Measurements from ENCODE around the gene PLSCR2. TPM values are rescaled to one million over a fixed set of nuclear protein-coding genes. Genes with fewer than 3 reads are reported as not detected.
"Not testable (repeated sequence)": the region's sequence is repeated elsewhere in the genome, so short reads cannot be mapped to it uniquely, and the experiment has no call there.

Gene PLSCR2
- total RNA-seq, 1 donor from 2014 or later, result 0.11 TPM

DNA sequence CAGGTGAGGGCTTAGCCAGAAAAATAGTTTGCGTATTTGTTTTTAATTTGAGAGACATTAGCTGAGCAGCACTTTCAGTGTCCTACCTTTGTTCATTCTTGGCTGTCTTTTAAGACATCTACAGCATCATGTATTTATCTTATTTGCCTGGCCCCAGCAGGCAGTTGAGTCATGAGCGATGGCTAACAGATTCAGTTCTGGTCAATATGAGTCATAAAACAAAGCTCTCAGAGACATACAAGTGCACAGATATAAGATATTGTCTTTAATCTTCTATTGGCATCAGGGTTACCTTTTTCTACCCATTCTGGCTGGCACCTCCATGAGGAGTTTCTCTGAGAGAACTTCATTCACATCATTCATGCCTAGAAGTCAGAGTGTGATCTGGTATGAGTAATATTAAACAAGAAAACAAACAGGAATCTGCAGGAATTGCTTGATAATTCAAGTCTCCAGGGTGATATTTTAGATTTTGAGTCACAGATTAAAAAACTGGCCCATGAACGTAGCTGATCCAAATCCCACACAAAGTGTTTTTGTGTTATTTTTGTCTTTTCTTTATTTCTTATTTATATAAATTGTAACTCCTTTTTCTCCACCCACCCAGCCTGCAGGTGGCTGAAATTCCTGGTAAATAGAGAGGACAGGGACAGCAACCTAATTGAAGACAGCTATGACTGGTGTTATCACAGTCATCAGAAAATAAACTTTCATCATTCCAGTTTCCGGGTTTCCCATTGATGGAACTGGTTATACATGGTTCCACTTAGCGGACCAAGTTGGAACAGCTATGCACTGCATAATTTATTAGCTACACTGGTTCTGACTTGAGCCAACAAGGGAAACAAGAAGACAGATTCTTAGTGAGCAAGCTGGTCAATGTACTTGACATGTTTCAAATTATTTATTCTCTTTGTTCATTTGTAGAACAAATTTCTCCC, 47.3 kb downstream of the PLSCR2 start:
- intact Hi-C loops (cut with micrococcal nuclease), result no loop called here

DNA sequence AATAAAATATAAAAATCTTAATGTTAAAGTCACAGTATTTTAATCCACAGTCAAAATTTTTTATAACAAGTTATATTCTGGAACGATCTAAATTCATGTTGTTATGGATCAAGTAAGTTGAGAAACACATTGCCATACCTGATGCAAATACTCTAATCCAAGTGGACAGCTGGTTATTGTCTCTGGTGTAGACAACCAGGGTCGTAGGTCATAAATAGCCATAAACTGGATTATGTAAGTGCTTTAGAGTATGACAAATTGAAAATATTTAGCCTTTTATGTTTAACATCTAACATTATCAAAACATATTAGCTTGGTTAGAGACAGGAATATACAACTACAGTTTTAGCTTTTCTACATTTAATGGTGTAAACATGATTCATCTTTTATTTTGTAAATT, 53.0 kb downstream of the PLSCR2 start:
- intact Hi-C loops (cut with micrococcal nuclease), result no loop called here

DNA sequence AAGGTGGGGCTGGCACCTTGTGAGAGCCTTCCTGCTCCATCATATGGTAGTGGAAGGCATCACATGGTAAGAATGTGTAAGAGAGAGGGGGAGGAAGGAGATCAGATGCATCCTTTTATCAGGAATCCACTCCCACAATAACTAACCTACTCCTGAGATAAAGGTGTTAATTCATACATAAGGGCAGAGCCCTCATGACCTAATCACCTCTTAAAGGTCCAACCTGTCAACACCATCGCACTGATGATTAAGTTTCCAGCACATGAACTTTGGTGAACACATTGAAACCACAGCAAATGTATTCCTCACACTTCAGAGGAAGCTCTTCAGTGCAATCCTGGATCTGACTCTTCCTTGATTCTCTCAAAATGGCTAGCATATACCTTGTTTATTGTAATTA, 55.4 kb downstream of the PLSCR2 start:
- intact Hi-C loops (cut with micrococcal nuclease), result no loop called here

DNA sequence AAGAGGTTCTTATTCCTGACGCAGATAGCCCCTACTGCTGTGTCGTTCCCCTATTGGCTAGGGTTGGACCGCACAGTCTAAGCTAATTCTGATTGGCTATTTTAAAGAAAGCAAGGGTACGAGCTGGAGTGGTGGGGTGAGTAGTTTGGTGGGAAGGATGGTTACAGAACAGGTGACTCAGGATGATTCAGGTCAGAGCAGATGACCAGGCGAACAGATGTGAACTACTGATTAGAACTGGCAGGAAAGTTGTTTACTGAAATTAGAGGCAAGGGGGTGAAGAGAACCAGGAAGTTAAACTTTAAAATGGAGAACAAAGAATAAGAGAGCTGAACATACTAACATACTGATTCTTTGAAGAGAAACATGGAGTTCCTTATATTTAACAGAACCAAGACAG, 56.6 kb downstream of the PLSCR2 start:
- intact Hi-C loops (cut with micrococcal nuclease), result not testable (repeated sequence)

DNA sequence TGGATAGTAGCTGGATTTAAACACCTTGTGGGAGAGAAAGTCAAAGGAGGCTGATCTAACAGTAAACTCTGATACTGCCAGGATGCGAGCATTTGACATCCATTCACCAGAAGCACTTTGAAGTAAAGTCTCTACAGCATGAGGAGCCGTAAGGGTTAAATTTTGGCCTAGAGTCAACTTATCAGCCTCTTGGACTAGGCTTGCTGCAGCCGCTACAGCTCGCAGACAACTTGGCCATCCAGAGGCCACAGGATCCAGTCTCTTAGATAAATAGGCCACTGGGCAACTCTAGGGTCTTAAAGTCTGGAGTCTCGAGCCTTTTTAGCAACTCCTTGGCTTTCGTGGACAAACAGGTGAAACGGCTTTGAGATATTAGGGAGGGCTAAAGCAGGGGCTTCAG, 61.4 kb downstream of the PLSCR2 start:
- intact Hi-C loops (cut with micrococcal nuclease), result no loop called here

DNA sequence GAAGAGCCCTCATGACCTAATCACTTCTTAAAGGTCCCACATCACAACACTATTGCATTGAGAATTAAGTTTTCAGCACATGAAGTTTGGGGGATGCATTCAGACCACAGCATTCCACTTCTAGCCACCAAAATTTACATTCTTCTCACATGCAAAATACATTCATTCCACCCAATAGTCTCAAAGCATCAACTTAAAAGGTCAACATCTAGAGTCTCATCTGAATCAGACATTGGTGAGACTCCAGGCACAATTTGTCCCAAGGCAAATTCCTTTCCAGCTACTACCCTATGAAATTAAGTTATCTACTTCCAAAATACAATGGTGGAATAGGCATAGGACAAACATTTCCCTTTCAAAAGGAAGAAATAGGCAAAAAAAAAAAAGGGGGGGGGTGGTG, 64.9 kb downstream of the PLSCR2 start:
- intact Hi-C loops (cut with micrococcal nuclease), result no loop called here

DNA sequence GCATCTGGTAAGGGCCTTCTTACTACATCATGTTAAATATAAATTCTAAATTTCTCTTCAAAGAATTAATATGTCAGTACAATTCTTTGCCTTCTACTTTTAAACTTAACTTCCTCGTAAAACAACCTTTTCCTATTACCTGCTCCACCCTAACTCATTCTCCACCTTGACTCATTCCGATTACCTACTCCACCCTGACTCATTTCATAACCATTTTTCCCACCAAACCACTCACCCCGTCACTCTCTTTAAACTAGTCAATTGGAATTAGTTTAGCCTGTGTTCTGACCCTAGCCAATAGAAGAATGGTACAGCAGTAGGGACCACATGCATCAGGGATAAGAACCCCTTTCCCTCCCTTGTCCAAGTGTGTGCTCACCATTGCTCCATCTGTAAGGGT, 65.6 kb downstream of the PLSCR2 start:
- intact Hi-C loops (cut with micrococcal nuclease), result no loop called here

DNA sequence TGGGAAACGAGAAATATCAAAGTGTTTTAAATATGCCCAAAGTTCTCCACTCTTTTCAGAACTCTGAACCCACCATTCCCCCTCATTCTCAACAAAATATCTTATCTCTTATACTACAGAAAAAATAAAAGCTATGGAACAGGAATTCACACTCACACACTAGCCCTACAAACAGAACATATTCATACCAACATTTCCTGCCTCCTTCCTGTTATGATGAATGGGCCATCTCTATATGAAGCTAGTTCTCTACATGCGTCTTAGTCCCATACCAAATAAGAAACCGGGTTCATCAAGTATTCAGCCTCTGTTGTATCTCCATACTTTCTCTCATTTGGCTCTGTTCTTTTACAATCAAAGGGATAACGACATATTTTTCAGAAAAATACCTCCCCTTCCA, 72.6 kb downstream of the PLSCR2 start:
- intact Hi-C loops (cut with micrococcal nuclease), result no loop called here

DNA sequence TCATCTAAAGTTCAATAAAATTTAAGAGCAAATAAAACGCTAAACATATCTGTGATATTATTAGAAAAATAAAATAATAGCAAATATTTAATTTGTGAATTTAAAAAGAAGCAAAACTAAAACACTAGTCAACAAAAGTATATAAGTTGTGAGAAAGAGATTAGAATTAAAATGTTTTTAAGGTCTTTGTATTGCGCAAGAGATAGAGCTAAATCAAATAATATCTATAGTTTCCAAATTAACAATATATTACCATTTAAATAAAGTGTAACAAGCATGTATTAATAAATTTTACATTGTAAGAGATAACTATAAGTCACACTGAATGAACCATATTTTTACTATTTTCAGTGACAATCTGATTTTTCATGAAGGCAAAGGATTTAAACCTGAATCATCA, 74.2 kb downstream of the PLSCR2 start:
- intact Hi-C loops (cut with micrococcal nuclease), result no loop called here

DNA sequence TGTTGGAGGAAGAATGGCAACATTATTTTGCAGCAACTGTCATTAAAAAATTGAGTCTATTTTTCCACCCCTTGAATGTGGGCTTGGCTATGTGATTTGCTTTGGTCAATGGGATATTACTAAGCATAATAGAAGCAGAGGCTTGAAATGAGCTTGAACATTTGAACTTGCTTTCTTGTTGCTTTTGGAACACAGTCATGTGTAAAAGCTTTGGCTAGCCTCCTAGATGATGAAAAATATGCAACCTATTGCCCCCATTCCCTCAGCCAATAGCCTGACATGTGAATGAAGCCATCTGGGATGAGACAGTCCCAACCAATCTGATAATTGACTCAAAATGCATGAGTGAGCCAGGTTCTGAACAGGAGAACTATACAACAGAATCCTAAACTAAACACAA, 78.4 kb downstream of the PLSCR2 start:
- intact Hi-C loops (cut with micrococcal nuclease), result no loop called here

DNA sequence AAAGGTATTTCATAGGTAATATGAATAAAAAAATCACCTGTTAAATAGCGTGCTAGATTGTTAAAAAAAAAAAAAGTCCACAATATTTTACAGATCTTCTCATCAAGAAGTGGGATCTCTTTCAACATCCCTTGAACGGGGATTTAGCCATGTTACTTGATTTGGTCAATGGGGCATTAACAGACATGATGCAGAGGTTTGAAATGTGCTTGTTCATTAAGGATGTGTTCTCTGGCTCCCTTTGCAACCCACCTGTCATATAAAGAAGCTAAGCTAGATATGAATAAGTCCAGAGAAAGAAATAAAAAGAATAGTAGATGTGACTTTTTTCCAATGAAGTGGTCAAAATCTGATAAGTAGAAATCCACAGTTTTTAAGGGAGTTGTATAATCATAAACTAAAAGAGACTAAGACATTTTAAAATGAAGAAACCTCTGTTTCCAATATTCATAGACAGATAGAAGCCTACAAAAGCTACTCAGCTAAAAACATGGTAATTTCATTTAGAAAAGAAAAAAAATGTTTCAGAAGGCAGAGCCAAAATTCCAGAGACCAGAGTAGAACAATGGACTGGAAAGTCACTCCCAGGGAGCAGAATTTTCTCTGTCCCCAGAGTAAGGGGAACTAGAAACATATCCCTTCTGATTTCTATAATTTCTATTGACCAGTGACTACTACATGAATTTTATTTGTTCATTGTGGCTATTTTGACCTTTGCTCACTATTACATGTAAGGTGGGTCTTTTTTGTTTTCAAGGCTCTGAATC, 79.2 kb downstream of the PLSCR2 start:
- intact Hi-C loops (cut with micrococcal nuclease), result no loop called here

DNA sequence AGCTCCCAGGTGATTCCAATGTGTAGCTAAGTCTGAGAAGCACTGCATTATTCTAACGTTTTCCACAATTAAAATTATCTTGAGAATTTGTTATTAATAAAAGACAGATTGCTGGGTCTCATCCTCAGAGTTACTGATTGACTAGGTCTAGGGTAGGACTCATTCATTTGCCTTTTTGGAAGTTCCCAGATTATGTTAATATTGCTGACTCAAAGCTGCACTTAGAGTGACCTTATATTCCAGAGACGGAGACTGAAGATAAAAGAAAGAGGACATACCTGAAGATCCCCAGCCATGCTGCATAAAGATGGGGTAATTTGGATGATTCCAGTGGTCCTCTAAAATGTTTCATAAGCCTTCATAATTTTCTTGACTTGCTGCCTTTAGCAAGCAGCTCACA, 81.8 kb downstream of the PLSCR2 start:
- intact Hi-C loops (cut with micrococcal nuclease), result no loop called here

DNA sequence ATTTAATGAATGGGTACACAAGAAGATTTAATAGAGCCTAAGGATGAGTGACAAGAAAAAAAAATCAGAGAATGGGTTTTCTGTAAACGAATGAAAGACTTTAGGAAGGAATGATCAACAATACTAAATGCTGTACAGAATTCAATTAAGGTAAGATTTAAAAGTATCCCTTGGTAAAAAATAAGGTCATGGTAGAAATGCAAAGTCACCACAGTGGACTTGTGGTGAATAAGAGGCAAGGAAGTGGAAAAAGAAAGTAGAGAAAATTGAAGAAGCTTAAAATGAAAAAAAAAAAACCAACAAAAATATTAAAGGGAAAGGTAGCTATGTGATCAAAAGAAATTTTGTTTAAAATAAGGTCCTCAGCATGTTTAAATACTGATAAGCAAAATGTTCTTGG, 82.4 kb downstream of the PLSCR2 start:
- intact Hi-C loops (cut with micrococcal nuclease), result no loop called here

DNA sequence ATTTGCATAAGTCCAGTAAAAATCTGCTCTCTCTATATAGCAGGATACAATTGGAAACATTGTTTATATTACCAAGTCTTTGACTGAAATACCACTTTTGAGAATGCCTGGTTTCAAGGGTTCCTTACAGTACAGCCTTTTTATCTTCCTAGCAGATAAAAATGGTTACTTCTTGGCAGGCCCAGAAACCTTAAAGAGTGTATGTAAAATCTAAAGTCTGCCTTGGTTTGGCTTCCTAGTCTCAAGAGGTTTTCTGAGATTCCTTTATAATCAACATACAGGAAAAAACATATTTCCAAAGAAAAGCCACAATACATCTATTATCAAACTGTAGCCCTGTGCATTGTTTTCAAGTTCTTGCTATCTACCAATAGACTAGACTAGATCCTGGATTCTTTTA, 84.6 kb downstream of the PLSCR2 start:
- intact Hi-C loops (cut with micrococcal nuclease), result no loop called here

Other genes starting within 250 kb of the PLSCR2 start
- not detected in 2 replicates for gene PLSCR4, start 218.5 kb downstream of the PLSCR2 start, total RNA-seq
- gene PLSCR1, start 75.0 kb upstream of the PLSCR2 start, total RNA-seq, result 84.2 and 87.2 TPM in 2 replicates
- not detected in 2 replicates for gene PLSCR5, start 135.8 kb upstream of the PLSCR2 start, total RNA-seq